PC-3 (cell line): ENCODE data around the gene DLGAP5.

ENCODE experiments used
- CTCF ChIP-seq: fragments of 300-600 bp; sonication (generic); conservative IDR thresholded peaks from 2 replicates; pipeline ENCODE4 v1.5.1; 2017; ENCODE audit warnings: antibody characterized with exemption, low read depth, mild to moderate bottlenecking, low read length
- EZH2 ChIP-seq: fragments of 300-600 bp; sonication (generic); IDR thresholded peaks from one replicate; pipeline ENCODE4 v1.6.1; 2017; ENCODE audit warnings: antibody characterized with exemption, mild to moderate bottlenecking, low read length; ENCODE audit not compliant: unreplicated experiment

DNA sequence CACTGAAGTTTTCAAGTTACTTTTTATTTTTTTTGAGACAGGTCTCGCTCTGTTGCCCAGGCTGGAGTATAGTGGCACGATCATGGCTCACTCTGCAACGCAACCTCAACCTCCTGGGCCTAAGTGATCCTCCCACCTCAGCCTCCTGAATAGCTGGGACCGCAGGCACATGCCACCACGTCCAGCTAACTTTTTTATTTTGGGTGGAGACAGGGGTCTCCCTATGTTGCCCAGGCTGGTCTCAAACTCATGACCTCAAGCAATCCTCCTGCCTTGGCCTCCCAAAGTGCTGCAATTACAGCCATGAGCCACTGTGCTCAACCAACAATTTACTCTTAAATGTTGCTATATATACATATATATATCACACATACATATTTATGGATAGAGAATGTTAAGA lies 89.7 kb downstream of the DLGAP5 start:
- TF ChIP-seq CTCF, result no peak
- TF ChIP-seq EZH2, result no peak
